Caco-2 (cell line): ENCODE data around the gene MYO7A. TPM values are rescaled to one million over a fixed set of nuclear protein-coding genes. Genes with fewer than 3 reads are reported as not detected.

Source experiments
- BruUV-seq: library from RNA; stranded (reverse); fragments of 400-500 nt; replicated peaks from 2 replicates; lab custom pipeline; 2021; lab: Mats Ljungman, UMichigan
- CTCF ChIA-PET: fragments of 300-600 bp; sonication (Branson Sonifier 250); formaldehyde crosslinking; loops from one replicate; lab custom pipeline; 2022; ENCODE audit warnings: antibody characterized with exemption; lab: Charles Lee
- POLR2A ChIA-PET: fragments of 300-600 bp; sonication (Branson Sonifier 250); formaldehyde crosslinking; loops from one replicate; lab custom pipeline; 2022; ENCODE audit warnings: antibody characterized with exemption; lab: Charles Lee
- DNase-seq, 2 experiments: peaks; one replicate each; pipeline versions ENCODE4 v3.0.0 to v3.0.0-alpha.2; 2020 to 2022
- H3K27me3 ChIP-seq: replicated peaks from 2 replicates; pipeline ENCODE4 v1.6.0; 2011; ENCODE audit warnings: low read length; ENCODE audit not compliant: control insufficient read depth, insufficient read depth
- H3K36me3 ChIP-seq: 2 replicates; pipeline ENCODE4 v1.5.1; 2011; ENCODE audit warnings: low read length; ENCODE audit not compliant: control insufficient read depth, insufficient read depth
- H3K4me1 ChIP-seq: fragments of 250-450 bp; sonication (Bioruptor Pico); 2 replicates; pipeline ENCODE4 v1.5.1; 2020; ENCODE audit warnings: mild to moderate bottlenecking
- H3K4me3 ChIP-seq: 2 replicates; pipeline ENCODE4 v1.5.1; 2011; ENCODE audit warnings: low read depth, mild to moderate bottlenecking, control low read depth, low read length
- H3K9me3 ChIP-seq: fragments of 250-450 bp; sonication (Bioruptor Pico); 2 replicates; pipeline ENCODE4 v1.5.1; 2020; ENCODE audit warnings: mild to moderate bottlenecking, moderate library complexity
- H3K27ac Mint-ChIP-seq: one replicate; pipeline ENCODE4 v1.8.0; 2022; ENCODE audit warnings: mixed read lengths; ENCODE audit not compliant: unreplicated experiment
- H3K27me3 Mint-ChIP-seq: one replicate; pipeline ENCODE4 v1.8.0; 2022; ENCODE audit warnings: mixed read lengths; ENCODE audit not compliant: insufficient read depth, unreplicated experiment
- H3K36me3 Mint-ChIP-seq: one replicate; pipeline ENCODE4 v1.8.0; 2022; ENCODE audit warnings: mild to moderate bottlenecking, mixed read lengths; ENCODE audit not compliant: insufficient read depth, unreplicated experiment
- H3K4me1 Mint-ChIP-seq: one replicate; pipeline ENCODE4 v1.8.0; 2022; ENCODE audit warnings: low read depth, mixed read lengths; ENCODE audit not compliant: unreplicated experiment
- H3K4me3 Mint-ChIP-seq: one replicate; pipeline ENCODE4 v1.8.0; 2022; ENCODE audit warnings: mild to moderate bottlenecking, moderate library complexity, mixed read lengths; ENCODE audit not compliant: unreplicated experiment
- H3K9me3 Mint-ChIP-seq: one replicate; pipeline ENCODE4 v1.8.0; 2022; ENCODE audit warnings: mixed read lengths; ENCODE audit not compliant: unreplicated experiment
- CTCF ChIP-seq, 2 experiments: fragments of 200-600 bp in 1 of 2; IDR thresholded peaks; 1 replicate in 1 of 2; 2 replicates in 1 of 2; pipeline versions ENCODE4 v1.5.1 to v1.8.0; 2011 to 2022; ENCODE audit warnings: antibody characterized with exemption in 1 of 2, control low read depth in 1 of 2, inconsistent platforms in 1 of 2, low read depth in 1 of 2, low read length in 1 of 2, mild to moderate bottlenecking in 1 of 2, moderate library complexity in 1 of 2; ENCODE audit not compliant: insufficient read depth in 1 of 2, severe bottlenecking in 1 of 2, unreplicated experiment in 1 of 2
- intact Hi-C: fragments of 100-400 bp; cut with micrococcal nuclease; formaldehyde crosslinking; loops from one replicate; pipeline ENCODE4 v1.10.0; 2022; ENCODE audit not compliant: unreplicated experiment
- total RNA-seq: library from RNA; stranded (reverse); gene quantifications from 2 replicates; pipeline ENCODE4 v1.2.3, GENCODE V29; 2022

The MYO7A gene
- total RNA-seq, 1 experiment from 2014 or later, result 8.9 TPM

- H3K4me1 ChIP-seq, result peaks cover 10% of the 10 kb centered on the region
- intact Hi-C loops, result loop anchor here (1.0 to 5.0 kb wide), 6 partner anchors 45 to 495 kb away; partner anchors contain the start of gene PAK1
- H3K27me3 ChIP-seq, result no peaks in the 10 kb centered on the region
- H3K36me3 ChIP-seq, result no peaks in the 10 kb centered on the region
- Mint-ChIP-seq H3K4me3 (peak overlapping the region; percentile 69), H3K27ac (no peak overlapping the region), H3K27me3 (no peaks in the 10 kb centered on the region), H3K36me3 (peaks cover 17% of the 10 kb centered on the region), H3K4me1 (peaks cover 19% of the 10 kb centered on the region), H3K9me3 (no peaks in the 10 kb centered on the region)
- no peak for DNase-seq
- H3K9me3 ChIP-seq, result no peaks in the 10 kb centered on the region
- POLR2A ChIA-PET, result interaction anchor here (0.5 to 1.3 kb wide), 3 partner anchors 49 to 79 kb away, joined by 3 read pairs; no protein-coding TSS in a partner anchor
- CTCF ChIA-PET, result interaction anchor here (0.5 to 3.3 kb wide), 28 partner anchors 8 to 432 kb away, joined by 3 to 116 read pairs (median 4); no protein-coding TSS in a partner anchor
- peak overlapping the region; percentile 47 for H3K4me3 ChIP-seq
- no peak for TF ChIP-seq CTCF (IDR thresholded peaks at IDR 0.05; ENCODE audit: insufficient read depth in 1 of 2, low read depth in 1 of 2, low read length in 1 of 2, severe bottlenecking in 1 of 2, unreplicated experiment in 1 of 2)
- BruUV-seq, result no TSS peak
These were observed 1.2 kb upstream of the MYO7A start for GRCh38 chr11:77126861-77127234.

GRCh38 chr11:77127235-77127911, 673 bp upstream of the MYO7A start:
- Mint-ChIP-seq H3K4me1 (peaks cover 19% of the 10 kb centered on the region), H3K9me3 (no peaks in the 10 kb centered on the region), H3K27ac (peak overlapping the region; percentile 72), H3K4me3 (peak overlapping the region; percentile 69), H3K36me3 (peaks cover 17% of the 10 kb centered on the region), H3K27me3 (no peaks in the 10 kb centered on the region)
- TF ChIP-seq CTCF (IDR thresholded peaks at IDR 0.05; ENCODE audit: insufficient read depth in 1 of 2, low read depth in 1 of 2, low read length in 1 of 2, severe bottlenecking in 1 of 2, unreplicated experiment in 1 of 2), result peak; percentile 100
- intact Hi-C loops, result loop anchor here (1.0 to 5.0 kb wide), 6 partner anchors 45 to 495 kb away; partner anchors contain the start of gene PAK1
- Histone ChIP-seq H3K27me3 (no peaks in the 10 kb centered on the region), H3K4me3 (peak overlapping the region; percentile 47), H3K4me1 (peaks cover 10% of the 10 kb centered on the region), H3K9me3 (no peaks in the 10 kb centered on the region), H3K36me3 (no peaks in the 10 kb centered on the region)
- POLR2A ChIA-PET, result interaction anchor here (0.5 to 1.3 kb wide), 5 partner anchors 17 to 658 kb away, joined by 3 read pairs; no protein-coding TSS in a partner anchor
- CTCF ChIA-PET, result interaction anchor here (0.5 to 3.3 kb wide), 34 partner anchors 9 to 431 kb away, joined by 3 to 116 read pairs (median 4); partner anchors contain the start of gene CAPN5
- peak; percentile 70 to 84 for DNase-seq
- no TSS peak for BruUV-seq

DNA sequence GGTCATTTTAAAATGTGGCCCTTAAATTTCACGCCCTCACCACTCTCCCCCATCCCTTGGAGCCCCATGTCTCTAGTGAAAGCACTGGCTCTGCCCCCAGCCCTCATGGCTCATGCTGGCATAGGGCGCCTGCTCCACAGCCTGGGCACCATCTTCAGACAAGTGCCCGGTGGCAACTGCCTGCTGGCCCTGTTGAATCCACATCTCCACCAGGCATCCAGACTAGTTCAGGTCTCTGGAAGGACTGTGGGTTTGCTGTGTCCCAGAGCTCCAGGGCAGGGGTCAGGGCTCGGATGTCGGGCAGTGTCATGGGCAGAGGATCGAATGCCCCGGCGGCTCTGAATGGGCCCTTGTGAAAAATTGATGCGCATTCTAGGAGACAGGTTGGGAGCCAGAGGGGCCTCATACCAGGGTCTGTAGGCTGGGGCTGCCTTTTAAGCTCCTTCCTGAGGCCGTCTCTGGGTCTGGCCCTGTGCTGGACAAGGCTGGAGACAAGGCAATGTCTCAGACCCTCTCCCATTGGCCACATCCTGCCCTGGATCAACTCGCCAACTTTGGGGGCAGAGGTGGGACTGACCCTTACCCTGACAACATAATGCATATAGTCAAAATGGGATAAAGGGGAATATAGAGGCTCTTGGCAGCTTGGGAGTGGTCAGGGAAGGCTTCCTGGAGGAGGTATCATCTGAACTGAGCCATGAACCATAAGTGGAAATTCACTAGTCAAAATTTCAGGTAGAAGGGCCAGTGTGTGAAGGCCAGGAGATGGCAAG, 1.2 kb downstream of the MYO7A start:
- H3K9me3 Mint-ChIP-seq, result no peaks in the 10 kb centered on the region
- Histone ChIP-seq H3K4me1 (peaks cover 10% of the 10 kb centered on the region), H3K9me3 (no peaks in the 10 kb centered on the region), H3K36me3 (no peaks in the 10 kb centered on the region), H3K27me3 (no peaks in the 10 kb centered on the region), H3K4me3 (no peak overlapping the region)
- H3K4me3 Mint-ChIP-seq, result peak overlapping the region; percentile 69
- intact Hi-C loops, result loop anchor here (5.0 kb wide), 5 partner anchors 43 to 493 kb away; partner anchors contain the start of gene PAK1
- ChIA-PET CTCF (interaction anchor here (0.7 to 3.1 kb wide), 4 partner anchors 11 to 82 kb away, joined by 3 to 21 read pairs (median 11); no protein-coding TSS in a partner anchor), POLR2A (no interaction called here)
- H3K36me3 Mint-ChIP-seq, result peaks cover 17% of the 10 kb centered on the region
- TF ChIP-seq CTCF (IDR thresholded peaks at IDR 0.05; ENCODE audit: insufficient read depth in 1 of 2, low read depth in 1 of 2, low read length in 1 of 2, severe bottlenecking in 1 of 2, unreplicated experiment in 1 of 2), result no peak
- no peak for DNase-seq
- H3K27ac Mint-ChIP-seq, result no peak overlapping the region
- peaks cover 19% of the 10 kb centered on the region for H3K4me1 Mint-ChIP-seq
- BruUV-seq, result no TSS peak
- no peaks in the 10 kb centered on the region for H3K27me3 Mint-ChIP-seq
